RKO (cell line): ENCODE results near the gene ABHD17A.
A peak's percentile ranks its signal among the peaks of the same experiment; 100 is the strongest.

Experiments used
- DNase-seq: peaks from one replicate; pipeline ENCODE4 v3.0.0-alpha.2; 2016; ENCODE audit warnings: low spot score

ABHD17A gene

GRCh38 chr19:1853295-1854038 lies 31.8 kb downstream of the ABHD17A start:
- peak; percentile 87 for DNase-seq

- no peak for DNase-seq
Observed at GRCh38 chr19:1852581-1853128, 32.6 kb downstream of the ABHD17A start.

- no peak for DNase-seq
Observed at GRCh38 chr19:1851654-1852580, 33.4 kb downstream of the ABHD17A start.

- DNase-seq: no peak
Observed at GRCh38 chr19:1850809-1851653, 34.3 kb downstream of the ABHD17A start.

GRCh38 chr19:1849886-1850398 lies 35.4 kb downstream of the ABHD17A start:
- no peak for DNase-seq

GRCh38 chr19:1849132-1849474 lies 36.2 kb downstream of the ABHD17A start:
- no peak for DNase-seq

GRCh38 chr19:1848399-1849131 lies 36.7 kb downstream of the ABHD17A start, which contains the start of gene REXO1:
Gene REXO1 (minus strand): TSS chr19:1848483. CDS start chr19:1848358, 125 bp downstream.
- peak; percentile 91 for DNase-seq

- peak; percentile 74 for DNase-seq
Observed at GRCh38 chr19:1847684-1848398, 37.5 kb downstream of the ABHD17A start.

GRCh38 chr19:1847348-1847683 lies 38.0 kb downstream of the ABHD17A start:
- DNase-seq: no peak

GRCh38 chr19:1846517-1847204 lies 38.6 kb downstream of the ABHD17A start:
- DNase-seq: no peak

- no peak for DNase-seq
Observed at GRCh38 chr19:1845642-1846041, 39.7 kb downstream of the ABHD17A start.

GRCh38 chr19:1845125-1845515 lies 40.2 kb downstream of the ABHD17A start:
- no peak for DNase-seq

GRCh38 chr19:1844513-1845124 lies 40.7 kb downstream of the ABHD17A start:
- no peak for DNase-seq

GRCh38 chr19:1843646-1844394 lies 41.5 kb downstream of the ABHD17A start:
- no peak for DNase-seq

- no peak for DNase-seq
Observed at GRCh38 chr19:1843116-1843515, 42.2 kb downstream of the ABHD17A start.

- DNase-seq: no peak
Observed at GRCh38 chr19:1841209-1841924, 43.9 kb downstream of the ABHD17A start.

- DNase-seq: no peak
Observed at GRCh38 chr19:1840541-1841115, 44.7 kb downstream of the ABHD17A start.
